ENCODE data around the gene ATP1B3. TPM values are rescaled to one million over a fixed set of nuclear protein-coding genes. Genes with fewer than 3 reads are reported as not detected.

ATP1B3 gene
- total and polyA plus RNA-seq, 12 donors, result 21.7 to 118 (median 39.5) TPM

DNA sequence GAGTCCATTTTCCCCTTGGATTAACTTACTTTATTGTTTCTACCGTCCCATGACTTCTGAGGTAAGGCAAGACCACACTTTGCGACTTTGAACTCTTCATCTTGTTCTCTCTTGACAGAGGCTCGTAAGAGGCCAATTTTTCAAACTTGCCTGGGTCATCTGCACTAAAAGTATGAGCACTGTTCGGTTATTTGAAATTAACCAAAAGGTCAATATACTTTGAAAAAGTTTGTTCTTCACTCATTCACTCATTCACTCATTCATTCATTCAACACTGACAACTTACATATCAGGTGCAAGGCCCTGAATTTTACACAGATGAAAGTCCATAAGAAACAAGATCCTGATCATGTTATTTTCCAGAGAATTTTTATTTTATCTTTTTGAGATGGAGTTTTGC, 57.9 kb downstream of the ATP1B3 start:
- 87 to 89% methylated on average over 4 of the region's 4 CpGs for WGBS, 2 donors
- DNase-seq (no peak), ATAC-seq (no peak)
- TF ChIP-seq, protein P1, sequence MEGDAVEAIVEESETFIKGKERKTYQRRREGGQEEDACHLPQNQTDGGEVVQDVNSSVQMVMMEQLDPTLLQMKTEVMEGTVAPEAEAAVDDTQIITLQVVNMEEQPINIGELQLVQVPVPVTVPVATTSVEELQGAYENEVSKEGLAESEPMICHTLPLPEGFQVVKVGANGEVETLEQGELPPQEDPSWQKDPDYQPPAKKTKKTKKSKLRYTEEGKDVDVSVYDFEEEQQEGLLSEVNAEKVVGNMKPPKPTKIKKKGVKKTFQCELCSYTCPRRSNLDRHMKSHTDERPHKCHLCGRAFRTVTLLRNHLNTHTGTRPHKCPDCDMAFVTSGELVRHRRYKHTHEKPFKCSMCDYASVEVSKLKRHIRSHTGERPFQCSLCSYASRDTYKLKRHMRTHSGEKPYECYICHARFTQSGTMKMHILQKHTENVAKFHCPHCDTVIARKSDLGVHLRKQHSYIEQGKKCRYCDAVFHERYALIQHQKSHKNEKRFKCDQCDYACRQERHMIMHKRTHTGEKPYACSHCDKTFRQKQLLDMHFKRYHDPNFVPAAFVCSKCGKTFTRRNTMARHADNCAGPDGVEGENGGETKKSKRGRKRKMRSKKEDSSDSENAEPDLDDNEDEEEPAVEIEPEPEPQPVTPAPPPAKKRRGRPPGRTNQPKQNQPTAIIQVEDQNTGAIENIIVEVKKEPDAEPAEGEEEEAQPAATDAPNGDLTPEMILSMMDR (IDR thresholded peaks at IDR 0.05), result no peak
- Histone ChIP-seq H3K27ac (no peak overlapping the region), H3K9me3 (no peaks in the 10 kb centered on the region), H3K4me3 (no peak overlapping the region), H3K27me3 (no peaks in the 10 kb centered on the region), H3K36me3 (no peaks in the 10 kb centered on the region), H3K4me1 (no peaks in the 10 kb centered on the region)
- intact Hi-C loops (cut with DNase I), result no loop called here

DNA sequence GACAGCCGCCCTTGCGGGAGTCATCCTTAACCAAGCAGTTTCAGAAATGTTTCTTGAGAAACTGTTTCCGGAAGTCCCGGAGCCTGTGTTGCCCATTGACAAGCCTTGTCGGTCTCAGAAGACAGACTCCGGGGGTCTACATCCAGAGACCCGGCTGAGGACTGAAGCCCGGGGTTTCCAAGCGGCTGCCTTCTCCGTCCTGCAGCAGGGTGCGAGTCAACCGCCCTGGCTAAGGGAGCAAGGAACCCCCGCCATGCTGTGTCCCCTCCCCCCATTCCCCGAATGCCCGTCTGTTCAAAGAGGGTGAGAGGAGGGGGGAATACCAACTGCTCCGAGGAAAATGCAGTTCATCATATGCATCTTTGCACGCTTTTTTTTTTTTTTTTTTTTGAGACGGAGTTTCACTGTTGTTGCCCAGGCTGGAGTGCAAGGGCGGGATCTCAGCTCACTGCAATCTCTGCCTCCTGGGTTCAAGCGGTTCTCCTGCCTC, 61.6 kb downstream of the ATP1B3 start:
- H3K4me1 ChIP-seq, result peaks cover 0 to 13% (median 0%) of the 10 kb centered on the region in 9 donors
- ATAC-seq (no peak), DNase-seq (no peak)
- H3K4me3 ChIP-seq, result no peak overlapping the region
- TF ChIP-seq, protein P1 (IDR thresholded peaks at IDR 0.05), result no peak
- 90 to 92% methylated on average over 20 of the region's 20 CpGs for WGBS, 2 donors
- no peak overlapping the region for H3K27ac ChIP-seq
- H3K9me3 ChIP-seq, result no peaks in the 10 kb centered on the region
- intact Hi-C loops (cut with DNase I), result no loop called here
- H3K36me3 ChIP-seq, result no peaks in the 10 kb centered on the region
- H3K27me3 ChIP-seq, result no peaks in the 10 kb centered on the region

DNA sequence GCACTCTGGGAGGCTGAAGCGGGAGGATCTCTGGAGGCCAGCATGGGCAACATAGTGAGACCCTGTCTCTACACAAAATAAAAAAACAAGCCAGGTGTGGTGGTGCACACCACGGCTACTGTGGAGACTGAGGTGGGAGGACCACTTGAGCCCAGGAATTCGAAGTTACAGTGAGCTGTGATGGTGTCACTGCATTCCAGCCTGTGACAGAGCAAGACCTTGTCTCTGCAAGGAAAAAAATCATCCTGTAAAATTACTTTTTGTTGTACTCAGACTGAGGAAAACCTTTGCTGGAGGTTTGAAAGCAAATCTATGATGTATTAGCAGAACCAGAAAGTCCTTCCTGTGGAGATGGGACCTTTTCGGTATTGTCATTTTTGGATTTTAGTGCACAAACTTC, 63.3 kb downstream of the ATP1B3 start:
- WGBS, 2 donors, result 87 to 92% methylated on average over 4 of the region's 4 CpGs
- no peaks in the 10 kb centered on the region for H3K36me3 ChIP-seq
- no peak for ATAC-seq
- H3K9me3 ChIP-seq, result no peaks in the 10 kb centered on the region
- peaks cover 0 to 13% (median 0%) of the 10 kb centered on the region in 9 donors for H3K4me1 ChIP-seq
- TF ChIP-seq, protein P1 (IDR thresholded peaks at IDR 0.05), result no peak
- no peak for DNase-seq
- H3K27ac ChIP-seq, result no peak overlapping the region
- no peak overlapping the region for H3K4me3 ChIP-seq
- H3K27me3 ChIP-seq, result no peaks in the 10 kb centered on the region
- intact Hi-C loops (cut with DNase I), result no loop called here

DNA sequence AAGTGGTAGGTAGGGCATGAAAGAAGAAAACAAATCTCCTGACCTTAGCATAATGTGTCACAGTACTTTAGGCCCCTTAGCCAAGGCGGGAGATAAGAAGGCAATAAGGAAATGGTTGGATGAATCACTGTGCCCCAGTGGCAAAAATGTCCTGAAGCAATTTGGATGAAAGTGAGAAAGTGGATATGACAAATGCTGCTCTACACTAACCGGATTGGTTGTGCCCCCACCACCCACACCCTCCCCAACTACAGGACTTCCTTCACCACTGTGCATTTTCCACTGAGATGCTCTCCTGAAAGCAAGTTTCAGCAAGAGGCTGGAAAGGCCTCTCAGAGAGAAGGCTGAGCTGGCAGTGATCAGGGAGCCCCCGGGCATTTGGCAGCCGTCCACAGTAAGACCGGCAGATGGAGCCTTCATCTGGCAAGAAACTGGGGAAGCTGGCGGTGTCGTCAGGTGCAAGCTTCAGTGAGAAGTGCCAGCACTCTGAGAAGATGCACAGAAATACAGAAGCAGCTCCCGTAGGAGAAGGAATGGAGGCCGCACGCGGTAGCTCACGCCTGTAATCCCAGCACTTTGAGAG, 63.8 kb downstream of the ATP1B3 start:
- no peaks in the 10 kb centered on the region for H3K27me3 ChIP-seq
- WGBS, 2 donors, result 52 to 59% methylated on average over 12 of the region's 12 CpGs
- no peak overlapping the region for H3K27ac ChIP-seq
- peak in 2 of 8 donors; percentile 21 to 41 for ATAC-seq
- TF ChIP-seq, protein P1 (IDR thresholded peaks at IDR 0.05), result no peak
- H3K36me3 ChIP-seq, result no peaks in the 10 kb centered on the region
- no peak overlapping the region for H3K4me3 ChIP-seq
- no peaks in the 10 kb centered on the region for H3K9me3 ChIP-seq
- DNase-seq, result no peak
- H3K4me1 ChIP-seq, result peaks cover 0 to 13% (median 0%) of the 10 kb centered on the region in 9 donors
- intact Hi-C loops (cut with DNase I), result no loop called here

Data from heart right ventricle (tissue), 16 donors.